Thoracic aorta (tissue), 2 donors: ENCODE data around the gene SH2B2. TPM values are rescaled to one million over a fixed set of nuclear protein-coding genes. Genes with fewer than 3 reads are reported as not detected.

Experiments
- ATAC-seq: fragments of 150-250 bp; one replicate; pipeline ENCODE4 v1.8.0; 2017; ENCODE audit warnings: low read depth; ENCODE audit not compliant: insufficient number of reproducible peaks, low FRiP score
- DNase-seq: peaks from one replicate; pipeline ENCODE4 v3.0.0-alpha.2; 2020; ENCODE audit warnings: low spot score
- H3K27ac ChIP-seq, 2 donors: fragments of 200-600 bp; sonication (generic); 1 replicate in 1 of 2; 2 replicates in 1 of 2; pipeline ENCODE4 v1.5.1; 2016; ENCODE audit warnings: mild to moderate bottlenecking in 2 of 2, moderate library complexity in 2 of 2
- H3K27me3 ChIP-seq: fragments of 200-600 bp; sonication (generic); replicated peaks from 2 replicates; pipeline ENCODE4 v1.6.0; 2016; ENCODE audit warnings: mild to moderate bottlenecking; ENCODE audit not compliant: insufficient read depth
- H3K36me3 ChIP-seq: fragments of 200-600 bp; sonication (generic); one replicate; pipeline ENCODE4 v1.5.1; 2016
- H3K4me1 ChIP-seq, 2 donors: fragments of 200-600 bp; sonication (generic); 1 replicate in 1 of 2; 2 replicates in 1 of 2; pipeline versions ENCODE4 v1.5.1 to v1.6.0; 2016; ENCODE audit warnings: low read depth in 2 of 2, mild to moderate bottlenecking in 1 of 2; ENCODE audit not compliant: control insufficient read depth in 1 of 2
- H3K4me3 ChIP-seq: fragments of 200-600 bp; sonication (generic); 2 replicates; pipeline ENCODE4 v1.5.1; 2016; ENCODE audit warnings: mild to moderate bottlenecking
- H3K9me3 ChIP-seq: fragments of 200-600 bp; sonication (generic); 2 replicates; pipeline ENCODE4 v1.5.1; 2016
- total RNA-seq, 2 donors: library from RNA; depleted of rRNA; stranded (reverse); fragments of >200 nt; gene quantifications; one replicate each; pipeline versions ENCODE4 v1.1.0 to v1.2.3, GENCODE V29; 2016
- TF ChIP-seq, protein P1 (sequence below): fragments of 200-600 bp; sonication (generic); IDR thresholded peaks from one replicate; pipeline ENCODE4 v1.5.1; 2019; ENCODE audit warnings: antibody characterized with exemption

SH2B2 gene
- total RNA-seq, 2 donors from 2014 or later = 10.0 to 30.2 TPM

GRCh38 chr7:102258749-102259107 is 27.9 kb upstream of the SH2B2 start:
- ATAC-seq (no peak), DNase-seq (no peak)
- TF ChIP-seq, protein P1, sequence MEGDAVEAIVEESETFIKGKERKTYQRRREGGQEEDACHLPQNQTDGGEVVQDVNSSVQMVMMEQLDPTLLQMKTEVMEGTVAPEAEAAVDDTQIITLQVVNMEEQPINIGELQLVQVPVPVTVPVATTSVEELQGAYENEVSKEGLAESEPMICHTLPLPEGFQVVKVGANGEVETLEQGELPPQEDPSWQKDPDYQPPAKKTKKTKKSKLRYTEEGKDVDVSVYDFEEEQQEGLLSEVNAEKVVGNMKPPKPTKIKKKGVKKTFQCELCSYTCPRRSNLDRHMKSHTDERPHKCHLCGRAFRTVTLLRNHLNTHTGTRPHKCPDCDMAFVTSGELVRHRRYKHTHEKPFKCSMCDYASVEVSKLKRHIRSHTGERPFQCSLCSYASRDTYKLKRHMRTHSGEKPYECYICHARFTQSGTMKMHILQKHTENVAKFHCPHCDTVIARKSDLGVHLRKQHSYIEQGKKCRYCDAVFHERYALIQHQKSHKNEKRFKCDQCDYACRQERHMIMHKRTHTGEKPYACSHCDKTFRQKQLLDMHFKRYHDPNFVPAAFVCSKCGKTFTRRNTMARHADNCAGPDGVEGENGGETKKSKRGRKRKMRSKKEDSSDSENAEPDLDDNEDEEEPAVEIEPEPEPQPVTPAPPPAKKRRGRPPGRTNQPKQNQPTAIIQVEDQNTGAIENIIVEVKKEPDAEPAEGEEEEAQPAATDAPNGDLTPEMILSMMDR = no peak
- H3K36me3 ChIP-seq = no peaks in the 10 kb centered on the region
- H3K27me3 ChIP-seq = no peaks in the 10 kb centered on the region
- no peaks in the 10 kb centered on the region for H3K9me3 ChIP-seq
- H3K4me3 ChIP-seq = no peak overlapping the region
- H3K4me1 ChIP-seq = no peaks in the 10 kb centered on the region
- H3K27ac ChIP-seq = no peak overlapping the region

DNA sequence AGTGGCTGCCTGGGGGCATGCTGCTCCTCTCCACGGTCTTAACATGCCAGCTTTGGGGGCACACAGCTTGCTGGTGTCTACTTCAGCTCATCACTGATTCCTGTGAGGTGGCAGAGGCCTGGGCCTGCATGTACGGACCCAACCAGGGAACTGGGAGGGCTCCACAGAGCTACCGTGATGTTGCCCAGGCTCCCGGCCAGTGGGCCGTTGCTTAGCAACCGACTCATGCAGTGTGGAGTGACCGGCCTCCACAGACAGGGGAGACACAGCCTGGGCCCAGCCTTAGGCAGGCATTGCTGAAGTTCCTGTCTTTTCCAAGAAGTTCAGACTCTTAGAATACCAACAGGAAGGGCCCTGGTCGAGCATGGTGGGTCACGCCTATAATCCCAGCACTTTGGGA is 25.8 kb upstream of the SH2B2 start:
- H3K9me3 ChIP-seq = no peaks in the 10 kb centered on the region
- no peaks in the 10 kb centered on the region for H3K4me1 ChIP-seq
- no peaks in the 10 kb centered on the region for H3K27me3 ChIP-seq
- no peaks in the 10 kb centered on the region for H3K36me3 ChIP-seq
- H3K27ac ChIP-seq = no peak overlapping the region
- H3K4me3 ChIP-seq = no peak overlapping the region
- TF ChIP-seq, protein P1 = no peak
- no peak for ATAC-seq
- no peak for DNase-seq

DNA sequence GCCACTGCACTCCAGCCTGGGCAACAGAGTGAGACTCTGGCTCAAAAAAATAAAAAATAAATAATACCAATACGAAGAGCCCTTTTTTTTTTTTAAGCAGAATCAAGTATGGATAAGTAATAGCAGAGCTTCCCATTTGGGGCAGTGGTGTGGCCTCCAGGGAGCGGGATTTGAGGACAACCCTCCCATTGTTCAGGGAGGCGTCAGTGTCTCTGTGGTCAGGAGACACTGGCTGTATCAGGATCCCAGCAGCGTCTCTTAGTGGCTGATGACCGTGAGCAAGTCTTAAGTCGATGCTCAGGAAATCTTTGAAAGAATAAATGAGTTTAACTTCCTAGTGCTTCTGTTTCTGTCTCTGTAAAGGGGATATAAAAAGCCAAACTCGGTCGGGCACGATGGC is 25.2 kb upstream of the SH2B2 start:
- Histone ChIP-seq H3K27ac (no peak overlapping the region), H3K27me3 (no peaks in the 10 kb centered on the region), H3K36me3 (no peaks in the 10 kb centered on the region), H3K9me3 (no peaks in the 10 kb centered on the region), H3K4me1 (no peaks in the 10 kb centered on the region), H3K4me3 (no peak overlapping the region)
- no peak for DNase-seq
- TF ChIP-seq, protein P1 = no peak
- ATAC-seq = no peak

- TF ChIP-seq, protein P1 = no peak
- Histone ChIP-seq H3K9me3 (no peaks in the 10 kb centered on the region), H3K4me3 (no peak overlapping the region), H3K4me1 (no peaks in the 10 kb centered on the region), H3K36me3 (no peaks in the 10 kb centered on the region), H3K27me3 (no peaks in the 10 kb centered on the region), H3K27ac (no peak overlapping the region)
- ATAC-seq (no peak), DNase-seq (no peak)
These were observed 24.1 kb upstream of the SH2B2 start for GRCh38 chr7:102262546-102262945.

GRCh38 chr7:102264367-102264891 is 22.2 kb upstream of the SH2B2 start:
- DNase-seq (no peak), ATAC-seq (no peak)
- no peak overlapping the region for H3K4me3 ChIP-seq
- H3K4me1 ChIP-seq = no peaks in the 10 kb centered on the region
- no peaks in the 10 kb centered on the region for H3K27me3 ChIP-seq
- no peaks in the 10 kb centered on the region for H3K36me3 ChIP-seq
- TF ChIP-seq, protein P1 = no peak
- no peaks in the 10 kb centered on the region for H3K9me3 ChIP-seq
- H3K27ac ChIP-seq = no peak overlapping the region
